IgD-negative memory B cell (primary cell): ENCODE data around the gene MC2R. TPM values are rescaled to one million over a fixed set of nuclear protein-coding genes. Genes with fewer than 3 reads are reported as not detected.

Experiments used
- H3K27ac Mint-ChIP-seq, 3 donors: one replicate each; pipeline ENCODE4 v1.8.0; 2020 to 2022; ENCODE audit warnings: mild to moderate bottlenecking in 3 of 3, mixed read lengths in 3 of 3, moderate library complexity in 1 of 3
- H3K27me3 Mint-ChIP-seq: one replicate; pipeline ENCODE4 v1.8.0; 2021; ENCODE audit warnings: mixed read lengths
- H3K36me3 Mint-ChIP-seq: one replicate; pipeline ENCODE4 v1.8.0; 2020; ENCODE audit warnings: mild to moderate bottlenecking, mixed read lengths
- H3K4me1 Mint-ChIP-seq, 3 donors: one replicate each; pipeline ENCODE4 v1.8.0; 2020 to 2022; ENCODE audit warnings: mixed read lengths in 3 of 3, mild to moderate bottlenecking in 1 of 3
- H3K4me3 Mint-ChIP-seq, 4 donors: one replicate each; pipeline ENCODE4 v1.8.0; 2020 to 2022; ENCODE audit warnings: mild to moderate bottlenecking in 4 of 4, mixed read lengths in 4 of 4, moderate library complexity in 3 of 4
- H3K9me3 Mint-ChIP-seq, 3 donors: one replicate each; pipeline ENCODE4 v1.8.0; 2020 to 2021; ENCODE audit warnings: mixed read lengths in 3 of 3, mild to moderate bottlenecking in 1 of 3
- polyA plus RNA-seq: library from polyadenylated mRNA; unstranded; fragments of 300-500 nt; fragmentation: Illumina TruSeq; gene quantifications from one replicate; pipeline ENCODE4 v1.2.3, GENCODE V29; 2021

Gene MC2R
- polyA plus RNA-seq, 1 donor from 2014 or later: not detected

- Mint-ChIP-seq H3K36me3 (peaks cover 1% of the 10 kb centered on the region), H3K27me3 (no peaks in the 10 kb centered on the region), H3K9me3 (no peaks in the 10 kb centered on the region), H3K27ac (no peak overlapping the region), H3K4me1 (no peaks in the 10 kb centered on the region), H3K4me3 (no peak overlapping the region)
These were observed 2.7 kb downstream of the MC2R start for GRCh38 chr18:13912601-13913000.

GRCh38 chr18:13910986-13911385 lies 4.3 kb downstream of the MC2R start:
- no peaks in the 10 kb centered on the region for H3K27me3 Mint-ChIP-seq
- no peak overlapping the region for H3K4me3 Mint-ChIP-seq
- no peak overlapping the region for H3K27ac Mint-ChIP-seq
- H3K36me3 Mint-ChIP-seq: peaks cover 1% of the 10 kb centered on the region
- peaks cover 0 to 2% (median 0%) of the 10 kb centered on the region in 3 donors for H3K9me3 Mint-ChIP-seq
- H3K4me1 Mint-ChIP-seq: no peaks in the 10 kb centered on the region

DNA sequence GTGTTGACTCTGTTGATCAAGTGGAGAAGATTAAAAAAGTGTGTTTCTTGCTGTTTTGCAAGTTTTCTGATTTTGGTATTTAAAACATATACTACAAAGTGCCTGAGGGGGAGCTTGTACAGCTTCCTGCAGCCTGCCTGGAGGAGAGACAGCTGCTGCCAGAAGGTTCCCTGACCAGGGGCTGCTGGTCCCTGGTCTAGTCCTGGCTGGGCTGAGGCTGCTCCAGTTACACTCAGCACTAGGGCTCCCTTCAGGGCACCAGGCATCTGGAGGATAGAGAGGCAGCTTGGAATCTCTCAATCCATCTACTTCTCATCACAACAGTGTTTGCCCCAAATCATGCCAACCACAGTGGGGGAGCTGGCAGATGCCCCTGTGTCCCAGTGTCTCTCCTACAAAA lies 4.8 kb downstream of the MC2R start:
- Mint-ChIP-seq H3K4me3 (no peak overlapping the region), H3K36me3 (peaks cover 1% of the 10 kb centered on the region), H3K27me3 (no peaks in the 10 kb centered on the region), H3K27ac (no peak overlapping the region), H3K4me1 (no peaks in the 10 kb centered on the region), H3K9me3 (peaks cover 0 to 2% (median 0%) of the 10 kb centered on the region in 3 donors)

DNA sequence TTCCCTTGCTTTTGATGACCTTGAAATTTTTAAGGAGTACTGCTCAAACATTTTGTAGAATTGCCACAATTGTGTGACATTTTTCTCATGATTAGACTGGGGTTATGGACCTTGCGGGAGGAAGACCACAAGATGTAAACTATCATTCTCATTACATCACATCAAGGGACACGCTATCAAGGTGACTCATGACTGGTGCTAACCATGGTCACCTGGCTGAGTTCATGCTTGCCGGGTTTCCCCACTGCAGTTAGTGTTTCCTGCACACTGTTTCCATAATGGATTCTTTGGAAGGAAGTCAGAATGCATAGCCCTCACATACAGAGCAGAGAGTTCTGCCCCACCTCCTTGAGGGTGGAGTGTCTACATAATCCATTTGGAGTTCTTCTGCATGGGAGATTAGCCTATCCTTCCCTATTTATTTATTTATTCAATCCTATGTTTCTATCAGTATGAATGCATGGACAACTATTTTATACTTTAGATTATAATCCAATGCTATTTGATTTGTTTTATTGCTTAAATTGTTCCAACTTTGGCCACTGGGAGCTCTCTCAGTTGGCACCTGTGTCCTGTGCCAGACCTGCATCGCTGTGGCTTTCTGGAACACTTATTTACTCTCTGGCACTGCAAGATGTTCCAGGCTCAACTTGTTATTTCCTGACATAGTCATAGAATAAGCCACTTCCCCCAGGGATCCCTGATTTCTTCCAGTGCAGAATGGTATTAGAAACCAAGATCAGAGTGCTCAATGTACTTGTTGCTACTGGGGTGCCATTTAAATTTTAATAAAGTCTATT lies 6.0 kb downstream of the MC2R start:
- H3K36me3 Mint-ChIP-seq: peaks cover 3% of the 10 kb centered on the region
- H3K9me3 Mint-ChIP-seq: peaks cover 0 to 2% (median 0%) of the 10 kb centered on the region in 3 donors
- H3K27ac Mint-ChIP-seq: no peak overlapping the region
- H3K27me3 Mint-ChIP-seq: no peaks in the 10 kb centered on the region
- H3K4me1 Mint-ChIP-seq: no peaks in the 10 kb centered on the region
- no peak overlapping the region for H3K4me3 Mint-ChIP-seq

DNA sequence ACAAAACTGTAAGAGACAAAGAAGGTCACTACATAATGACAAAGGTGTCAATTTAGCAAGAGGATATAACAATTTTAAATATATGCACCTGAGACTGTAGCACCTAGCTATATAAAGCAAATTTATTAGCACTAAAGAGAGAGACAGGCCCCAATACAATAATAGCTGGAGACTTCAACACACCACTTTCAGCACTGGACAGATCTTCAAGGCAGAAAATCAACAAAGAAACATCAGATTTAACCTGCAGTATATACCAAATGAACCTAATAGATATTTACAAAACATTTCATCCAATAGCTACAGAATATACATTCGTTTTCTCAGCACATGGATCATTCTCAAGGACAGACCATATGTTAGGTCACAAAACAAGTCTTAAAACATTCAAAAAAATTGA lies 14.7 kb downstream of the MC2R start:
- peaks cover 3% of the 10 kb centered on the region for H3K27me3 Mint-ChIP-seq
- H3K9me3 Mint-ChIP-seq: peaks cover 7 to 19% (median 17%) of the 10 kb centered on the region in 3 donors
- no peak overlapping the region for H3K4me3 Mint-ChIP-seq
- no peak overlapping the region for H3K27ac Mint-ChIP-seq
- peaks cover 2% of the 10 kb centered on the region for H3K36me3 Mint-ChIP-seq
- no peaks in the 10 kb centered on the region for H3K4me1 Mint-ChIP-seq

DNA sequence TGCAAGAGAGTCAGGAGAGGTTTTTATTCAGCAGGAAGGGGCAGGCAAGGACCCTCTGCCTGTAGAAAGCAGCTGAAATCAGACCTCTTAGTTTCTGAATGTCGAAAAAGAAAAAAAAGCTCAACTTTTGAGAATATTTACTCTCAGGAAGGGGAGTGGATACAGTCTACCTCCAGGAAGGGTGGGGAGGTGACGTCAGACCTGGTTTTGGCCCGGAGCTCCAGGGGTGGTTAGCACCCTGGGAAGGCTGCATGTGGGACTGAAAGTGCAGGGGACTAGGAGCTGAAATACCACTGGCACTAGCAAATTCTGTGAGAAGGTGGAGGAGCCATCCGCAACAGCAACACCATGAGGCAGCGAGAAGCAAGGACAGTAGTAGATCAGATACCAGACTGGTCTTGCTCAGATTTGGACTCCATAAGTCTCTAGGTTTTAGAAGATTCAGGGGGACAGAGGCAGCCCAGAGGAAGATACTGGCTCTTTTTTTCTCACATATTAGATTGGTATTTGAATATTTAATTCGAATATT lies 19.8 kb downstream of the MC2R start:
- H3K4me3 Mint-ChIP-seq: peak overlapping the region in 1 of 4 donors; percentile 19
- H3K27ac Mint-ChIP-seq: no peak overlapping the region
- no peaks in the 10 kb centered on the region for H3K36me3 Mint-ChIP-seq
- peaks cover 10 to 16% (median 10%) of the 10 kb centered on the region in 3 donors for H3K4me1 Mint-ChIP-seq
- peaks cover 4 to 13% (median 10%) of the 10 kb centered on the region in 3 donors for H3K9me3 Mint-ChIP-seq
- peaks cover 5% of the 10 kb centered on the region for H3K27me3 Mint-ChIP-seq

GRCh38 chr18:13894531-13894930 lies 20.8 kb downstream of the MC2R start:
- no peaks in the 10 kb centered on the region for H3K36me3 Mint-ChIP-seq
- peaks cover 10 to 16% (median 10%) of the 10 kb centered on the region in 3 donors for H3K4me1 Mint-ChIP-seq
- H3K27ac Mint-ChIP-seq: no peak overlapping the region
- H3K4me3 Mint-ChIP-seq: peak overlapping the region in 1 of 4 donors; percentile 14
- H3K9me3 Mint-ChIP-seq: peaks cover 0 to 3% (median 0%) of the 10 kb centered on the region in 3 donors
- H3K27me3 Mint-ChIP-seq: peaks cover 3% of the 10 kb centered on the region

DNA sequence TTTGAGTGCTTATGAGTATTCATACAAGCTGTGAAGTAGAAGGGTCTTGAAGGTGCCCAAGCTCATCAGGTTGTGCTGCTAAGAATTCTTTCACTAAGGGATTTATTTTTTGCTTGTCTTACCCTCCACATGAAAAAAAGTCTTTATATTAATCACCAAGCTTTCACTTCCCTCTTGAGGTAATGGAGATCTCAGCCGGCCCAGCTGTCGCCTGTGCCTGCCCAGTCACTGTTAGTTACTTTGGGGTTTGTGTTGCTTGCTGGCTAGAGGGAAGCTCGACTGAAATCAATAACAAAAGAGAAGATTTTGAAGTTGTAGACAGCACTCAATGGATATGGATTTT lies 21.9 kb downstream of the MC2R start:
- Mint-ChIP-seq H3K4me1 (peaks cover 10 to 16% (median 10%) of the 10 kb centered on the region in 3 donors), H3K4me3 (peak overlapping the region; percentile 36 to 89 (median 81)), H3K36me3 (no peaks in the 10 kb centered on the region), H3K27ac (no peak overlapping the region), H3K9me3 (no peaks in the 10 kb centered on the region), H3K27me3 (peaks cover 3% of the 10 kb centered on the region)

DNA sequence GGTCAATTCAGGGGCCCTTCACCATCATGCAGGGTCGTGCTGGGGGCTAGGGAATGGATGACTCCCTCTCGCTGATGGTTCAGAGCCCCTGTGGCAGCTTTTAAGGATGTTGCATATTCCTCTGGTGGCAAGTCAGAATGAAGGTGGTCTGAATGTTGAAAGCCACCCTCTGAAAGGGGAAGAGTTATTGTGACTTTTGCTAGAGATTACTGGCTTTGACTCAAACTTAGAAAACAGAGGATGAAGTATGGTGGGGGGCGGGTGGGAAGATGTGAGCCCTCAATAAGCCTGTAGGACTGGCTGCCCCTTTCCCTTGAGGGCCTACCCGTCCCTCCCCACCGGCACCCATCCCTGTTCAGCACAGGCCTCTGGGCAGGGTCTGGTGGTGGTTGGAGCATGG lies 23.2 kb downstream of the MC2R start:
- Mint-ChIP-seq H3K4me3 (peak overlapping the region in 2 of 4 donors; percentile 13 to 34), H3K9me3 (no peaks in the 10 kb centered on the region), H3K27me3 (peaks cover 3% of the 10 kb centered on the region), H3K36me3 (no peaks in the 10 kb centered on the region), H3K27ac (peak overlapping the region in 1 of 3 donors; percentile 63), H3K4me1 (peaks cover 10 to 16% (median 10%) of the 10 kb centered on the region in 3 donors)

- no peak overlapping the region for H3K27ac Mint-ChIP-seq
- H3K27me3 Mint-ChIP-seq: peaks cover 9% of the 10 kb centered on the region
- H3K4me1 Mint-ChIP-seq: peaks cover 10 to 16% (median 10%) of the 10 kb centered on the region in 3 donors
- H3K36me3 Mint-ChIP-seq: no peaks in the 10 kb centered on the region
- no peaks in the 10 kb centered on the region for H3K9me3 Mint-ChIP-seq
- no peak overlapping the region for H3K4me3 Mint-ChIP-seq
These were observed 24.5 kb downstream of the MC2R start for GRCh38 chr18:13890761-13891361.

GRCh38 chr18:13889671-13890070 lies 25.7 kb downstream of the MC2R start:
- no peak overlapping the region for H3K4me3 Mint-ChIP-seq
- peaks cover 9% of the 10 kb centered on the region for H3K27me3 Mint-ChIP-seq
- no peaks in the 10 kb centered on the region for H3K9me3 Mint-ChIP-seq

GRCh38 chr18:13888191-13888716 lies 27.1 kb downstream of the MC2R start:
- no peaks in the 10 kb centered on the region for H3K36me3 Mint-ChIP-seq
- H3K27me3 Mint-ChIP-seq: peaks cover 7% of the 10 kb centered on the region
- no peak overlapping the region for H3K27ac Mint-ChIP-seq
- no peak overlapping the region for H3K4me3 Mint-ChIP-seq
- H3K4me1 Mint-ChIP-seq: peaks cover 5 to 8% (median 6%) of the 10 kb centered on the region in 3 donors
- no peaks in the 10 kb centered on the region for H3K9me3 Mint-ChIP-seq

More at GRCh38 chr18:13889671-13890070, 25.7 kb downstream of the MC2R start:
- peaks cover 10 to 15% (median 10%) of the 10 kb centered on the region in 3 donors for H3K4me1 Mint-ChIP-seq
- no peaks in the 10 kb centered on the region for H3K36me3 Mint-ChIP-seq
- no peak overlapping the region for H3K27ac Mint-ChIP-seq

DNA sequence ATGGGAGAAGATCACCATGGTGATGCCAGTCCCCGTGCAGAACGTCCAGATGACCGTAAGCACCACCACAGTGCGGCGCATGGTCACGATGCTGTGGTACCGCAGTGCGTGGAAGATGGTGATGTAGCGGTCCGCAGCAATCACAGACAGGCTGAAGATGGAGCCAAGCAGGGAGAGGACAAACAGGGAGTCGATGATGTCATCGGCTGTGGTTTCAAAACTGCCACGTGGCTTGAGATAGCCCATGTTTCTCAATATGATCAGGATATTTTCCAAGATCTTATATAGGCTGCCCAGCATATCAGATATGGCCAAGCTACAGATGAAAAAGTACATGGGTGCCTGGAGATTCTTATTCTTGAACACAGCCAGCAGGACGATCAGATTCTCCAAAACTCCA lies 30.3 kb downstream of the MC2R start:
- Mint-ChIP-seq H3K9me3 (no peaks in the 10 kb centered on the region), H3K27me3 (peaks cover 6% of the 10 kb centered on the region), H3K4me1 (no peaks in the 10 kb centered on the region)

GRCh38 chr18:13879937-13880336 lies 35.4 kb downstream of the MC2R start:
- Mint-ChIP-seq H3K9me3 (no peaks in the 10 kb centered on the region), H3K36me3 (no peaks in the 10 kb centered on the region), H3K4me3 (no peak overlapping the region), H3K27ac (no peak overlapping the region), H3K27me3 (peaks cover 6% of the 10 kb centered on the region), H3K4me1 (peaks cover 0 to 1% (median 0%) of the 10 kb centered on the region in 3 donors)

More for the DNA sequence above, 30.3 kb downstream of the MC2R start:
- Mint-ChIP-seq H3K36me3 (no peaks in the 10 kb centered on the region), H3K4me3 (no peak overlapping the region), H3K27ac (no peak overlapping the region)

- Mint-ChIP-seq H3K27me3 (peaks cover 6% of the 10 kb centered on the region), H3K9me3 (no peaks in the 10 kb centered on the region), H3K4me3 (no peak overlapping the region)
These were observed 35.8 kb downstream of the MC2R start for GRCh38 chr18:13879492-13879891.

More at GRCh38 chr18:13879492-13879891, 35.8 kb downstream of the MC2R start:
- no peaks in the 10 kb centered on the region for H3K36me3 Mint-ChIP-seq
- no peak overlapping the region for H3K27ac Mint-ChIP-seq
- H3K4me1 Mint-ChIP-seq: peaks cover 0 to 1% (median 0%) of the 10 kb centered on the region in 3 donors
